ENCODE measurements around the gene UBE2S.
"Not testable (repeated sequence)": the region's sequence is repeated elsewhere in the genome, so short reads cannot be mapped to it uniquely, and the experiment has no call there.

UBE2S gene

GRCh38 chr19:55402509-55402908 lies 5.1 kb downstream of the UBE2S start:
- no peak for DNase-seq

GRCh38 chr19:55401390-55401789 lies 6.2 kb downstream of the UBE2S start:
- DNase-seq = not testable (repeated sequence)

GRCh38 chr19:55400281-55401087 lies 7.1 kb downstream of the UBE2S start:
- DNase-seq = no peak

GRCh38 chr19:55398200-55398925 lies 9.2 kb downstream of the UBE2S start:
- DNase-seq = no peak

GRCh38 chr19:55392820-55393761 lies 14.5 kb downstream of the UBE2S start:
- no peak for DNase-seq

GRCh38 chr19:55391702-55392615 lies 15.6 kb downstream of the UBE2S start:
- DNase-seq = no peak

- no peak for DNase-seq
These were observed 16.4 kb downstream of the UBE2S start for GRCh38 chr19:55391191-55391670.

- DNase-seq = no peak
These were observed 17.1 kb downstream of the UBE2S start for GRCh38 chr19:55390461-55390880.

- DNase-seq = no peak
These were observed 17.9 kb downstream of the UBE2S start for GRCh38 chr19:55389386-55390317.

- no peak for DNase-seq
These were observed 19.7 kb downstream of the UBE2S start for GRCh38 chr19:55387736-55388497.

GRCh38 chr19:55386493-55386971 lies 21.1 kb downstream of the UBE2S start:
- DNase-seq = no peak

- peak; percentile 98 for DNase-seq
These were observed 21.7 kb downstream of the UBE2S start, which contains the start of gene RPL28 for GRCh38 chr19:55385724-55386492. Gene RPL28, plus strand, starts transcription at chr19:55385932. Its CDS starts 426 bp downstream, at chr19:55386358.

- DNase-seq = peak; percentile 95
These were observed 22.5 kb downstream of the UBE2S start for GRCh38 chr19:55384920-55385723.

- peak; percentile 47 for DNase-seq
These were observed 23.3 kb downstream of the UBE2S start, which contains the start of gene TMEM238 for GRCh38 chr19:55384131-55384919. Gene TMEM238, minus strand, starts transcription at chr19:55384292. Its CDS starts 33 bp downstream, at chr19:55384259.

- DNase-seq = peak; percentile 51
These were observed 24.1 kb downstream of the UBE2S start for GRCh38 chr19:55383279-55384130.
